ENCODE measurements around the gene FCMR.
"Not testable (repeated sequence)": the region's sequence is repeated elsewhere in the genome, so short reads cannot be mapped to it uniquely, and the experiment has no call there.

The FCMR gene

DNA sequence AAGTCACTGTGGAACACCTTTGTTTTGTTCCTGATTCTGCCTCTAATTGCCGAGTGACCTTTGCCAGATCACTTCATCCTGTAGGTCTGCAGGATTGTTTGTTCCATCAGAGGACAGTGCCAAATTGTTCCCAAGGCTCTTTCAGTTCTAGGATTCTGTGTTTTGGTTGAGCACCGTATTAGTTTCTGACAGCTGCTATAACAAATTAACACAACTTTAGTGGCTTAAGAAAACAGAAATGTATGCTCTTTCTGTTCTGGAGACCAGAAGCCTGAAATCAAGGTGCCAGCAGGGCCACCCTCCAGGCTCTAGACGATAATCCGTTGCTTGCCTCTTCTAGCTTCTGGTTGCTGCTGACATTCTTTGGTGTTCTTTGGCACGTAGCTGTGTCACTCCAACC is 27.9 kb upstream of the FCMR start:
- DNase-seq (ENCODE audit: low read depth, low spot score), result no peak

DNA sequence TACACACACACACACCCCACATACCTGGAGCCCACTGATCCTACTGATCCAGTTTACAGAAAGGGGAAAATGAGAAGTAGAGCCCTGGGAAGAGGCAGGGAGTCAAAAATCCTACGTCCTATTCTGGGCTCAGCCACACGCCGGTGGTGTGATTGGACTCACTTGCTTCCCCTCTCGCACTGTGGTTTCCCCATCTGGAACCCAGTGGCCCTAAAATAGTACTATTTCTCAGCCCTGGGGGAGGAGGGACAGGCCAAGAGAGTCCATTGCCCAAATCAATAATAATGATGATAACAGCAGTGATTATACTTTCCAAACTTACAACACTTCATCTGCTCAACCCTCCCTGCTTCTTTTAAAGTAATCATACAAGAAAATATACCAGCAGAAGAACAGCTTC is 27.5 kb upstream of the FCMR start:
- no peak for DNase-seq (ENCODE audit: low read depth, low spot score)

DNA sequence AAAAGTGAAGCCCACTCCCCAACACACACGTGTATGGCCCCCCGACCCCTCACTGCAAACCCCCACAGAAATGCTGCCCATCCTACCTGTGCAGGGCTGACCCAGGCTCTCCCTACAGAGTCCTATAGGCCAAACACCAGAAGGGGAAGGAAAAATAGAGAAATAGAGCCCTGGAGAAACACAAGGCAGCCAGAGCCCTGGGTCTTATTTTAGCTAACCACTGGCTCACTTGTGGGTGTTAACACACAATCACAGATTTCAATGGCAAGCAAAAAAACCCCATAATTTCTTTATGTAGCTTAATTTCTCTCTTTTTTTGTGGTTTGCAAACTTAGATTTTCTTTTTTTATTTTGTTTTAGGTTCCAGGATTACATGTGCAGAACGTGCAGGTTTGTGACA is 25.5 kb upstream of the FCMR start:
- DNase-seq (ENCODE audit: low read depth, low spot score), result no peak

DNA sequence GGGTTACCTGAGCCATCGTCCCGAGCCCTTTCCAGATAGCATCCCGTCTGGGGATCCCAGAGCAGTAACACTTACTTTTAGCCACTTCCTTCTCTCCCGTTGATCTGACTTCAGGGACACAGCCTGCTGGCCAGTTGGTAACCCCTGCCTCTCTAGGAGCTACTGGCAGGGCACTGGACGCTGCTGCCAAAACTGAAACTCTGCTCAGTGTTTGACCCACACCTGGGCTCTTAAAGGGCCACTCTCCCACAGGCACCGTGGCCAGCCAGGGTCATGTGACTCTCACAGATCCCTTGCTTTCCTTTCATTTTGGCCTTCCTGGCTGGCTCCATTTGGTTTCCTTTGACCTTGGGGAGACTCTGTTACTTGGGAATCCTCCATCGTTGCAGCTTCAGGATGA is 24.5 kb upstream of the FCMR start, which contains the start of gene PIGR:
Gene PIGR (minus strand): TSS at position 206 of the 400 bp plus-strand sequence. CDS start 5,935 bp downstream, outside the sequence.
- DNase-seq (ENCODE audit: low read depth, low spot score), result no peak

DNA sequence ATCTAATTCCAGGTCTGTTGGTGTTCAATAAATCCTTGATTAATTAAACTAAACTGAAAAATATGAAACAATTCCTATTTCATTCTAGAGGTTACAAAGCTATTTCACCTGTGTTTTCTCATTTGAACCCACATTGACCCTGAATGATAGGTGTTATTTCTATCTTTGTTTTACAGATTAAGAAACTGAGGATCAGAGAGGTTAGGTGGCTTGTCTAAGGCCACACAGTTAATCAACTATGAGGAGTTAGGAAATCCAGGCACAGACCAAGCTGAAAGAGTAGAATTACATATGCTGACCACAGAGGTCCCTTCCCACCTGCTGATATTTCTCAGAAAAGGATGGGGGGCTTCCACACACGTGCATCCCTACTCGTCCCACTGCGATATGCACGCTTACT is 24.0 kb upstream of the FCMR start:
- no peak for DNase-seq (ENCODE audit: low read depth, low spot score)

DNA sequence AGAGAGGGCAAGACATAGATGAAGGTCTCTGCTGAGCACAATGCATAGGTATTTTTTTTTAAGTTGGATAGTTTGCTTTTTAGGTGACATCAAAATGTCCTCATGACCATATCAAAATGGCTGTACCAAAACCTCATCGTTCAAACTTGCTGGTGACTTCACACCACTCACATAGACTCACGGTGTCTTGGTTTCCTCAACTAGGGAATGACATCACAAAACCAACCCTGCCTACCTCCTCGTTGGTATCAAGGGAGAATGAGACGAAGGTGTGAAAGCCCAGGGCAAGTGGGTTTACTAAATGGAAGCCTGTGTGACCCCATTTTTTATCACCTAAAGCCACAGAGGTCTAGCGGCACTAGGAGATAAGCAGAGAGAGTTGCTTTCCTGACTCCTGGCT is 23.0 kb upstream of the FCMR start:
- no peak for DNase-seq (ENCODE audit: low read depth, low spot score)

DNA sequence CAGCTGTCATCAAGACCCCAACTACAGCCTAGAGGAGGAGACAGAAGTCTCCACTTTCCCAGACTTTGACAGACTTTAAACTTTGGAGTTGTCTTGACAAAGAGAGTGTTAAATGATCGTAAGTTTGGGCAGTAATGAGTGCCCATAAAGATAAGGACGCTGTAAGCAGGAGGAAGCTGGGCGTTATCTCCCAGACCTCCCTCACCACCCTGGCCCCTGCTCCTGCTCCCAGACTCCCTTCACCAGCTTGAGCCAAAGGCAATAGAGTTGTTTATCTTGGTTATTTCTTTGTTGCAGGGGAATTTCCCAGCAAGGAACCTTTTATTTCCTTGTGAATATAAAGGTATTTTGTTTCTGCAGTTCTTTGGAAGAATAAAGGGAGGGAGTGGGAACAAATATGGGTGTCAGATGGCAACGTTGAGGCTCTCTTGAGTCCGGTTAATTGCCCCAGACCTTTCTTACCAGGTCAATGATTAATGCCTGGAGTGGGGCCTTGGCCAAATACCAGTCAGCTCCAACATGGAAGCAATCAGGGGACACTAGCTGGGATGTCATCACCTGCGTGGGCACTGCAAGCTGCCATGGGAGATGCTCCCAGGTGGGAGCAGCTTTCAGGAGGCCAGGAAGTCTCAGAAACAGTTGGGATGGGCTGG is 20.2 kb upstream of the FCMR start:
- no peak for DNase-seq (ENCODE audit: low read depth, low spot score)

DNA sequence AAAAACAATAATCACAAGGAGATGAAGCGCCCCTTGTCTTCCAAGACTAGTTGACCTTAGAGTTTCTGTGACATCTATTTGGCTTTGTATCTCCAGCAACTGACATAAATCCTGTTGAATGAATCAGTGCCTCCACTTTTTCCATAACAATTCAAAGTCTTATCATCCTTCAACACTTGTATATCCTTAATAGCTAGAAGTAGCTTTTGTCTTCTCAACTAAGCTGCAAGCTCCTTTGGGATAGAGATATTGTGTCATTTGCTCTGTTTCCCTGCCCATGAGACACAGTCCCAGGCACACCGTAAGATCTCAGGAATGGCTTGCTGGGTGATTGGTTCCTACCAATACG is 18.8 kb upstream of the FCMR start:
- no peak for DNase-seq (ENCODE audit: low read depth, low spot score)

DNA sequence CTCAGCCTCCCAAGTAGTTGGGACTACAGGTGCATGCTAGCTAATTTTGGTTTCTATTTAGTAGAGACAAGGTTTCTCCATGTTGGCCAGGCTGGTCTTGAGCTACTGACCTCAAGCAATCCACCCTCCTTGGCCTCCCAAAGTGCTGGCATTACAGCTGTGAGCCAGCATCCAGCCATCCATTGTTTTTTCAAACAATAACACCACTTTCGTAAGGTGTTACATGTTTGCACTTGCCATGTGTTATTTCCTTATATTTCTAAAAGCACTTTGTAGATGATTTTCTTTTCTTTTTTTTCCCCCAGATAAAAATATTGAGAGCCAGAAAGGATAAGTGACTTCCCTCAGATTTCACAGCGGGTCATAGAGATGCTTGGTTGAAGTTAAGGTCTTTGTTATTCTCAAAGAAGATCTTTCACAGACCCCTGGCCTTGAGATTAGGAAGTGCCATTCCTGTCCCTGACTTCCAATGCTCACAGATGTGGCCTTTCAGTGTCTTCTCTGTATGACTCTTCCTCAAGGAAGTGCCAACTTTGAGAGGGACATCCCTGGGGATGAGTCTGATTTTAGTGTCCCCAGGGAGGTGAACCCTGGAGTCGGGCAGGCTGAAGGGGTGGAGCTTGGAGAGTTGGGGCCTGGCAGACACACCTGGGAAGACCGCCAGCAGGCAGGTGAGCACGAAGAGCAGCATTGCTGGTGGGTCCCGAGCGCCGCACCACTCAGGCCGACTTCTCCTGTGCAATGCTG is 18.3 kb upstream of the FCMR start:
- DNase-seq (ENCODE audit: low read depth, low spot score), result no peak

DNA sequence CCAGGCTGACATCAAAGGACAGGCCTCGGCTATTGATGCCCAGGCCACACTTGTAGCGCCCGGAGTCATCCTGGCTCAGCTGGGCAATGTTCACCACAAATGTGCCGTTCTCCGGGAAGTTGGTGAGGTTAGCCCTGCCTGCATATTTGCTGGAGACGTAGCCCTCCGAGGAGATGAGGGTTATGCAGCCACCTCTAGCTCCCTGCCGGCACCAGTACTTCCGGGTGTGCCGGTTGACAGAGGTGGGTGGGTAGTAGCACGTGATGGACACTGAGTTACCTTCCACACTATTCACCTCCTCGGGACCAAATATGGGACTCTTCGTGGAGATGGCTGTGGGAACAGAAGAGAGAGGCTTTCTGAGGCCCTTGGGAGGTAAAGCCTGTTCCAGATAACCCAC is 17.4 kb upstream of the FCMR start:
- DNase-seq (ENCODE audit: low read depth, low spot score), result no peak

DNA sequence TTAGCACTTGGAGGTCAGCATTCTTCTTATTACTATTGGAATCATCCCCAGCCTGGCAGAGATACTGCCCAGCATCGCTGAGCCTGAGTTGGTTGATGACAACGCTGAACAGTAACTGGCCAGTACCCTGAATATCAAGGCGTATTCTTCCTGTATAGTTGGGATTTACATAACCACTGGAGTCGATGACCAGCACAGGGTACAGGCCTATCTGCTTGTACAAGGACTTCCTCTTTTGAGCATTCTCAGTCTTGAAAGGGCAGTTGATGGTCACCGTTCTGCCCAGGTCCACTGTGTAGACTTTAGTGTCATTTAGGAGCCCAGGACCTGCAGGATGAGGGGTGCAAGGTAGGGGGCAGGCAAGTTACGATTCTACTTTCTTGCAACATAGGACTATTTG is 15.7 kb upstream of the FCMR start:
- DNase-seq (ENCODE audit: low read depth, low spot score), result no peak

DNA sequence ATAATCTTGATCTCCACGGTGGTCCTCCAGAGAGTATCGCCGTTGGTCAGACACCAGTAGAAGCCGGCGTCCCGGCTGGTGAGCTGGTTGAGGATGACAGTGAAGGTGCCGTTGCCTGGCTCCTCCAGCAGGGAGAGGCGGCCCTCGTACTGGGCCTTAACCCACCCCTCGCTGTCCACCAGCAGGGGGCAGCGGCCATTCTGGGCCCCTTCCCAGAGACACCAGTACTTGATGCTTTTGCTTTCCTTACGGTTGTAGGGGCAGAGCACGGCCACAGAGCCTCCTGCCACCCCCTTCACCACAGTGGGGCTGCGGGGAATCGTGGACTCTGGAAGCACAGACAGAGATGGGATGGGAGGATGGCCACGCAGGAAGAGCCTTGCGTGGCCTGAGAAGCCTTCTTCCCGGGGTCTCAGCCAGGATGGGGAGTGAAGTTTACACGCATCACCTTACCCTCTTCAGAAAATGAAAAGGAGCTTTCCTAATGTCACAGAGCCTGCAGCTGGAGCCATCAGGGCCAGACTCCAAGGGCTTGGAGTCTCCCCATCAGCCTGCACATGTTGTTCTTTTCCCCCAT is 13.8 kb upstream of the FCMR start:
- no peak for DNase-seq (ENCODE audit: low read depth, low spot score)

DNA sequence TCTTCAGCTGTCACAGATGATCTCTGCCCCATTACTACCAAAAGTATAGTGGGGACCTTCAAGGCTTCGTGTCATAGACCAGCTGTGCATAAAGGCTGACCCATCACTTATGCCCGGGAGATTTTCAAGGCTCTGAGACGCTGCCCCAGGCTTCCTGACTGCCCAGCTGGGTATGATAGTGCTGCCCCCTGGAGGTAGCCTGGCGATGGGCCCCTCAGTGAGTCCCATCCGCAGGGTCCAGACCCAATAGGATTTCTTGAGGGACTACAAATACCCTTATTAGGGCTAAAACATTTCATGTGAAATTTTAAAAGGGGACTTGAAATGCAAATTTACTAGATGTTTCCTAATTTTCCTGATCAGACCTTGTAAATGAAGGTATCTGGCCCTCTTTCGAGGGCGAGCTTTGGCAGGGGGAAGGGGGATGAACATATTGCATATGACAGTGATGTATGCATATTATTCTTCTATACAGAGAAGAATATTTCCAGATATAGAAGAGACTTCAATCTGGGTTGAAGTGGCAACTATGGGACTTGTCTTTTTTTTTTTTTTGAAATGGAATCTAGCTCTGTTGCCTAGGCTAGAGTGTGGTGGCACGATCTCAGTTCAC is 11.7 kb upstream of the FCMR start:
- DNase-seq (ENCODE audit: low read depth, low spot score), result no peak

DNA sequence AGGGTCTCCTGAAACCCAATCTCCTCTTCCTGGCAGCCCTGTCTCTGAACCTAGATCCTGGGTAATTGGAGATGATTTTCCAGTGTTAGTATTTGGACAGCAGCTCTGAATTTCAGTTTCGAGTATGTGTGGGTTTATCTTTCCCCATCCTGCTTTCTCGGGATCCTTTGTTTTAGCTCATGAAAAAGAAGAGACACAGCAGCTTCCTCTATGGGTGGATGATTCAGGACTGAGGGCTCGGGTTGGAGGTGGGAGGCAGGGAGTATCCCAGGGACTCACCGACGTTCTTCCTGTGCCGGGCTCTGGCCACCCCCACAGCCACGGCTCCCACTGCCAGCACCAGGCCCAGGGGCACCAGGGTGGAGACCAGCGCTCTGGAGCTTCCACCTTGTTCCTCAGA is 10.4 kb upstream of the FCMR start:
- no peak for DNase-seq (ENCODE audit: low read depth, low spot score)

DNA sequence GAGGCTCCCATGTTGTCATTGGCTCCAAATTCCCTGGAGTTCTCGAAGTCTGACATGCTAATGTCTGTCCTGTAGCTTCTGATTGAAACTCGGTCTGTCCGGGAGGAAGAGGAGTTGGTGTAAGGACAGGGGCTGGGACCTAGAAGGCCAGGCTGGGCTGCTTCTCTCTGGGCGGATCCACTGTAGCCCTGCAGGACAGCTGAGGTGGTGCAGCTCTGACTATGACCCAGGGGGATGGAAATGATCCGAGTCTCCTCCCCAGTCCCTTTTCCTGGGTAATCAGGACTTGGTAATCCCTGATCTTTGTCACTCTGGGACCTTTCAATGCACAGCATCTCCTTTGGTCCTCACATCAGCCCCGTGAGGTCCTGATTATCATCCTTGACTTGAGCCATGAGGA is 10.0 kb upstream of the FCMR start:
- DNase-seq (ENCODE audit: low read depth, low spot score), result no peak

DNA sequence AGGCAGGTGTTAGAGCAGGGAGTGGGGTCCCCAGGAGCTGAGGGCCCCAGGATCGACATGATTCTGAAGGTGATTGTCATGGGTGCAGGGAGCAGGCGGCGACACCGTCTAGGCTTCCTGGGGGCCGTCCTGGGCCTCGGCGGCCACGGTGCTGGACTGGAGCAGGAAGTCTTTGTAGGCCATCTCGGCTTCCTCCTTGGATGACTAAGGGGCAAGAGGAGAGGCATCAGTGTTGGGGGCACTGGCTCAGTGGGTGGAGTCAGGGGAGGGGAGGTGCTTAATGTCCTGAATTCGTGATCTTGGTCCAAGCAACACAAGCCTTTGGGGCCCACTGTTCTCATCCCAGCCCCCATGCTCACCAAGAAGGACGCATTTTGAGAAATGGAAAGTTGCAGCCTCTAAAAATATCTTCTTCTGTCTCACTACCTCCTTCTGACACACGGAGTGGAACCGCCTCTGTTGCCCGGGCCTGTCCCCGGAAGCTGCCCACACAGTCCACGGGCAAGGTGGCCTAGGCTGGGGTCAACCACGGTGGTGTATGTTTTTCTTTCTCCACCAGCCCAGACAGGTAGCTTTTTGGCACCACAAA is 8.6 kb upstream of the FCMR start:
- no peak for DNase-seq (ENCODE audit: low read depth, low spot score)

DNA sequence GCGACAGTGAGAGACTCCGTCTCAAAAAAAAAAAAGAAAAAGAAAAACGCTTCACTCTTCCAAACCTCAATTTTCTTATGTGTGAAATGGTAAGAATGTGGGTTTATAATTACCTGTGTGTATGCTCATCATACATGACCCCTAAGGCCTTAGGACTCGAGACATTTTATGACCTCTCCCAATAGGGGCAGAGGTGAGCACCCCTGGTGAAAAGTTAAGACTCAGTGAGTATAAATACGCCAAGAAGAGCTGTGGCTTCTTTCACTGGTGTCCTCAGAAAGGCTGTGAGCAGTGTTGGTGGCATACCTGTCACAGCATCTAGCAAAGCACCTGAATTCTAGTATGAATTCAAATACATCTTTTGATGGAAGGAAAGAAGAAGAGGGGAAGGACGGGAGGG is 7.8 kb upstream of the FCMR start:
- no peak for DNase-seq (ENCODE audit: low read depth, low spot score)

DNA sequence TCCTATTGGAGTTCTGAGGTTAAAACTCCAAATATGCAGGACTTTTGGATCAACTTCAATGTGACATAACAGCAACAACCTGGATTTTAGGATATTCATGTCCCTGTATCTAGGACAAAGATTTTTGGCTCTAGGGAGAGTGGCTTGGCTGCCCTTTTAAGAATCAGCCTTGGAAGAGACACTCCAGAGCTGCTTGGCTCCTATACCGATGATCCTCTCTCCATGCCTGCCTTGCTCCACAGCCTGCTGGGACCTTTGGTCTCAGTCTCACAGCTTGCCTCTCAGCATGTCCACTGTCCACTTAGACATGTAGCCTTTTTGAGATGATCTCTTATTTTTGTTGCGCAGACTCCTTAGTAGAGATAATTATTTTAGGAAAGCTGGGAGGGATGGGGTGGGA is 4.5 kb upstream of the FCMR start:
- DNase-seq (ENCODE audit: low read depth, low spot score), result no peak

DNA sequence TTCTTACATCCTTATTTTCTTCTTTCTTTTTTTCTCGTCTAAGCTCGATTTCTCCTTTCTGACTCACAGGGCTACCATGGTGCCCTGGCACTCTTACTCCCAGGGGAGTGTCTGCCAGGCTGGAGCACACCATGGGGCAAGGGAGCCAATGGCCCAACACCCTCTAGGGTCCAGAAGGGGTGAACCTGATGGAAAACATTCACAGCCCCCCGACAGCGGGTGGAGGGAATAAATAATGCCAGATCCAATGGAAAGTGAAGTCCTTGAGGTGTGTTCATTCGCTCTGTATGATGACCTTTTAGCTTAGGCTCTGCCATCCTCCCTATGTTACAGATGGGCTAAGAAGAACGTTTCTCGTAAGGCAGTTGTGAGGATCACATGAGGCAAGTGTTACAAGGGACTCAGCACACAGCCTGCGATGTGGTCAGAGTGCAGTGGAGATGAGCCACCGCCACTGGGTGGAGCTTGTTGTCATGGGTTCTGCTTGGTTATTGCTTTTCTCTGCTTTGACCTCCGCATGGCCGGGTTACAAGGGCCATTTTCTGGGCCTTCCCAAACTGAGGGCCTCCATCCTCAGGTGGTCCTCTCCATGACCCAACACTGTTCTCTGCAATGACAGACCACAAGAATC is 3.5 kb upstream of the FCMR start:
- DNase-seq (ENCODE audit: low read depth, low spot score), result no peak

DNA sequence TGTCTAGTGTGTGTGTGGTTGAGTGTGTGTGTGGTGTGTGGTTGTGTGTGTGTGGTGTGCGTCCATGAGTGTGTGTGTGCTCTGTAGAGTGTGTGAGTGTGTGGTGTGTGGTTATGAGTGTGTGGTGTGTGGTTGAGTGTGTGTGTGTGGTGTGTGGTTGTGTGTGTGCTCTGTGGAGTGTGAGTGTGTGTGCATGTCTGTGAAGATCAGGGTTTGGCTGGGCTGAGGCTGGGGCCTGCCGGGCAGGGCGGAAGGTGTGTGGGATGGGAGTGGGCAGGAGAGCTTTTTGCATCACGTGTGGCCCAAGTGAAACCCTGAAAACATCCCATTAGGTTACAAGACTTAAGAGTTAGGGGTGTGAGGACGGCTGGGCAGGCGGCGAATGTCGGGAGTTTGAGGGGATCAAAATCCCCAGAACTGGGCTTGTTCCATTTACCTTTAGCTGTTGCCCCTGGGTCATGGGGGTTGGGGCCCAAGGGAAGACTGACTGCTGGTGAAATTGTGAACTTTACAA is 2.9 kb upstream of the FCMR start:
- DNase-seq (ENCODE audit: low read depth, low spot score), result no peak

DNA sequence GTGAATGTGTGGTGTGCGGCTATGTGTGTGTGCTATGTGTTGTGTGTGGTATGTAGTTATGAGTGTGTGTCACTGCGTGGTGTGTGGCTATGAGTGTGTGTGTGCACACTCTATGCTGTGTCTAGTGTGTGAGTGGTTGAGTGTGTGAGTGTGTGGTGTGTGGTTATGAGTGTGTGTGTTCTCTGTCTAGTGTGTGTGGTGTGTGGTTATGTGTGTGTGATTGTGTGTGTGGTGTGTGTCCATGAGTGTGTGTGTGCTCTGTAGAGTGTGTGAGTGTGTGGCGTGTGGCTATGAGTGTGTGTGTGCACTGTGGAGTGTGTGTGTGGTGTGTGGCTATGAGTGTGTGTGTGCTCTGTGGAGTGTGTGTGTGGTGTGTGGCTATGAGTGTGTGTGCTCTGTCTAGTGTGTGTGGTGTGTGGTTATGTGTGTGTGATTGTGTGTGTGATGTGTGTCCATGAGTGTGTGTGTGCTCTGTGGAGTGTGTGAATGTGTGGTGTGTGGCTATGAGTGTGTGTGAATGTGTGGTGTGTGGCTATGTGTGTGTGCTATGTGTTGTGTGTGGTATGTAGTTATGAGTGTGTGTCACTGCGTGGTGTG is 2.3 kb upstream of the FCMR start:
- DNase-seq (ENCODE audit: low read depth, low spot score), result not testable (repeated sequence)
